ENCODE measurements around the gene DLG2.
"Not testable (repeated sequence)": the region's sequence is repeated elsewhere in the genome, so short reads cannot be mapped to it uniquely, and the experiment has no call there.

DLG2 gene

DNA sequence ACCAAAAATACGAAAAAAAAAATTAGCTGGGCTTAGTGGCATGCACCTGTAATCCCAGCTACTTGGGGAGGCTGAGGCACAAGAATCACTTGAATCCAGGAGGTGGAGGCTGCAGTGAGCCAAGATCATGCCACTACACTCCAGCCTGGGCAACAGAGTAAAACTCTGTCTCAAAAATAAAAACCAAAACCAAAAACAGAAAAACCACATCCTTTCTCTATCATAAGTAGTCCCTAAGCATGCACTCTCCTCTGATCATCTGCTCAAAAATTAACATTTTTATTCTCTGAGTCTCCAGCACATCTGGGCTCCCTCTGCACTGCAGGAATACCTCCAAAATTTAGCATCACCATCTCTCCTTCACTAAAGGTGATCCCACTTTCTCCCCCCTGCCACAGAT, 516.9 kb downstream of the DLG2 start:
- not testable (repeated sequence) for DNase-seq (ENCODE audit: low read depth)

DNA sequence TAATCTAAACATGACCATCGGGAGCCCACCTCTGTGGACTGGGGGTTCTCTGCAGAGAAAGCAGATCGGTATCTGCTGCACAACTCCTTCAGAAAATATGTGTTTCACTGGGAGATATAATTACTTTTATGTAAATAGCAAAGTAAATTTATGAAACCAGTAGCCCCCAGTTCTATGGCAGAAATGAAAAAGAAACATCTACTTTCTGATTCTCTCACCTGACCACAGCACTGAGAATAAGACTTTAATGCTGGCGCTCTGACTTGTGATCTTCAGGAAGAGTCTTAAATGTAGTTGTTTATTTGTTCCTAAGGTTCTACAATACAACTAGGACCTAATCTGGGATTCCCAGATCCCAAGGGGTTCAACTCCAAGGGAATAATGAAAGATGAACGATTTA, 518.0 kb downstream of the DLG2 start:
- no peak for DNase-seq (ENCODE audit: low read depth)

DNA sequence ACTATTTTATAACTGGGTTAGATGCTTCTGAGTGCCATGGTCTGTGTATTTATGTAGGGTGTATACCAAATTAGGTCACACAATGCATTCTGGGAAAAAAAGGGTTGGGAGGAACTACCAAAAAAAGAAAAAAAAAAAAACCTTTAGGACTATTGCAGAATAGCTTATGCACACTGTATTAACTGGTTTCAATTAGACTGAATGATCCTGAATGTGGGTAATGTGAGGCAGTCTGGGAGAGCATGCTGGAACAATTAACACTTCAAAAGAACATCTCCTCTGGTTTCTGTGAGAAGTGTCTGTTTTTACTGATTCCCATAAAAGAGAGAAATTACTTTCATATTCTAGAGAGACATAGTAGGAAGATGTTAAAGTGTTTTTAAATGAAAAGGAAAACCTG, 521.3 kb downstream of the DLG2 start:
- DNase-seq (ENCODE audit: low read depth), result no peak

DNA sequence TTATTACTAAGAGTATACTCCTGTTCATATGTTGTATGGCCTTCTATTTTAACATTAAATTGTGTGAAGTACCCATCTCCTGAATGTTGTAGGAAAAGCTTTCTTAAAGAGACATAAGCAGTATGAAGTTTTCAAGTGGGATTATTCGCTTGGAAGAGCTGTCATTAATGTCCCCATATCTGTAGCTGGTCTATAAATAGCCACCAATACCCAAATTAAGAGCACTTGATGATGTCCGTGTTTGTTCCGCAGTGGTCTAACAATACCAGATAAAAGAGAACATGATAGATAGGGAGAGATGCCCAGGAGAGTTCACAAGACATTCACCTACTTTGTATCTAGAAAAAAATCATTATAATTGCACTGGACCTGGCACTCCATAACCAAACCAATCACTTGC, 527.6 kb downstream of the DLG2 start:
- no peak for DNase-seq (ENCODE audit: low read depth)

DNA sequence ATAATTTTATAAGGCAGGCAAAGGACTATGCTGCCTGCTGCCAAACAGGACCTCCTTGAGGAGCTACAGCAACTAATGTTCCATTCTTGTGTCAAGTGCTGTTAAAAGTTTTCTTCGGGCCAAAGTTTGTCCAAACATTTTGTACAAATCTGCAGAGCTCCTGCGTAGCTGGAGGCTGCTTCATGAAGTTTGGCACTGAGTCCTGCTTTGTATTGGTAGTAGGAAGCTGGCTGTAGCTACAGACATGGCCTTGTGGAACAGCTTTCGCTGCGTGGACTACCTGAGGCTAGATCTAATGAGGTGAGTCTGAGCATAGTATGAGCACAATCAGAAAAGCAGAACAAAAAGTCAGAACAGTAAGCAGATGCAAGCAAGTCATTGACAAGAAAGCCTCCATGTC, 528.1 kb downstream of the DLG2 start:
- no peak for DNase-seq (ENCODE audit: low read depth)

DNA sequence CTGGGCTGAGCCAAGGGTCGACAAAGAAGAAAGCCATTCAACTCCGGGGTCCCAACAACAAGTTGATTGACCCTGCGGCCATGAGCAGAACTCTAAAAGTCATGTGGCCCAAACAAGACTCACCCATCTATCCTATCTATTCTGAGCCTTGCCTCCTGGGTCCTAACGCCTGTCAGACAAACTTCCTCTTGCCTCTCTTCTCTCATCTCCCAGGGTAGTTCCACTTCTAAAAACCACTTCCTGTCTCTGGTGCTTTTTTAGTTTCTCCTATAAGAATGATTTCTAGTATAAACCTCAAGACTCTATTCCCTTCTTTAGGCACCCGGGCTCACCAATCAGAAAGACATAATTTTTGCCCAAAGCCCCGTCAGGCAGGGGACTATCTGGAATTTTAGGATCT, 530.2 kb downstream of the DLG2 start:
- DNase-seq (ENCODE audit: low read depth), result no peak

DNA sequence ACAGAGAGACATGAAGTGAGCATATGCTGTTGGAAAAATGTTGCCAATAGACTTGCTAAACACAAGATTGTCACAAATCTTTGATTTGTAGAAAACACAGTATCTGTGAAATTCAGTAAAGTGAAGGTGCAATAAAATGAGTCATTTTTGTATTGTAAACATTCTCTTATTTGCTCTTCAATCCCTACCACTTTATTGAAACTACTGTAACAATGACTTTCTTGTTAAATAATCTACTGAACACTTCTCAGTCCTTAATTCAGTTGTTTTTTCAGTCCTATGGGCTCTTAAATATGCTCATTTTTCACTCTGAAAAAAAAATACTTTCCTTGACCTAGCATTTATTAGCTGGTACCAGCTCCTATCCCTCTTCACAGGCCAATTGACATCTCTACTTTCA, 531.9 kb downstream of the DLG2 start:
- no peak for DNase-seq (ENCODE audit: low read depth)

DNA sequence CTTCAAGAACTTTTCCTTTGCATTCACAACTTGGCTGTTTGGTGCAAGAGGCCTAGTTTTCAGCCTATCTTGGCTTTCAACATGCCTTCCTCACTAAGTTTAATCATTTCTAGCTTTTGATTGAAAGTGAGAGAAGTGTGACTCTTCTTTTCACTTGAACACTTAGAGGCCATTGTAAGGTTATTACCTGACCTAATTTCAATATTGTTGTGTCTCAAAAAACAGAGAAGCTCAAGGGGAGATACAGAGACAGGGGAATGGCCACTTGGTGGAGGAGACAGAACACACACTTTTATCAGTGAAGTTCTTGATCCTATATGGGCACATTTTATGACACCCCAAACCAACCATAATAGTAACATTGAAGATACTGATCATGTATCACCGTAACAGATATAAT, 532.3 kb downstream of the DLG2 start:
- DNase-seq (ENCODE audit: low read depth), result no peak

DNA sequence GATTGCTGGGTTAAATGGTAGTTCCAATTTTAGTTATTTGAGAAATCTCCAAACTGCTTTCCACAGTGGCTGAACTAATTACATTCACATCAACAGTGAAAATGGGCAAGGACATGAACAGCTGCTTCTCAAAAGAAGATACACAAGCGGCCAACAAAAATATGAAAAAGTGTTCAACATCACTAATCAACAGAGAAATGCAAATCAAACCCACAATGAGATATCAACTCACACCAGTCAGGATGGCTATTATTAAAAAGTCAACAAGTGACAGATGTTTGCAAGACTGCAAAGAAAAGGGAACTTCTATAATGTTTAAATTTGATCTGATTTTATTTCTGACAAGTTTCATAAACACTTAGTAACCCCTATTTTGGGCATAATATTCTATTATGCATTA, 537.5 kb downstream of the DLG2 start:
- DNase-seq (ENCODE audit: low read depth), result no peak

DNA sequence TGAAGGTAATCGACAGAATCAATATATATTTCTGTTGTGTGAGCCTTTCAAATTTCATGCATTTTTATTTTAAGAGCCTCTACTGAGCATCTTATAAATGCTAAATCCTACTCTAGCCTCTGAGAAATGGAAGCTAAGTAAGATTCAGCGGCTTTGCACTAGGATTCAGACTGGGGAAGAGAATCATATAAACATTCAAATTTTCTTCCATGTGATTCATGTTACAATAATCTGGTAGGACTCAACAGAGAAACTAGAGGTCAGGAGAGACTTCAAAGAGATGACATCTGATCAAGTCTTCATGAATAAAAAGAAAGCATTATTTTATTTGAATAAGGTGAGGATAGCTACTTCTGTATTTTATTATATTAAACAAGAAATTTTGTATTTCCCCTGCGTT, 538.9 kb downstream of the DLG2 start:
- no peak for DNase-seq (ENCODE audit: low read depth)

DNA sequence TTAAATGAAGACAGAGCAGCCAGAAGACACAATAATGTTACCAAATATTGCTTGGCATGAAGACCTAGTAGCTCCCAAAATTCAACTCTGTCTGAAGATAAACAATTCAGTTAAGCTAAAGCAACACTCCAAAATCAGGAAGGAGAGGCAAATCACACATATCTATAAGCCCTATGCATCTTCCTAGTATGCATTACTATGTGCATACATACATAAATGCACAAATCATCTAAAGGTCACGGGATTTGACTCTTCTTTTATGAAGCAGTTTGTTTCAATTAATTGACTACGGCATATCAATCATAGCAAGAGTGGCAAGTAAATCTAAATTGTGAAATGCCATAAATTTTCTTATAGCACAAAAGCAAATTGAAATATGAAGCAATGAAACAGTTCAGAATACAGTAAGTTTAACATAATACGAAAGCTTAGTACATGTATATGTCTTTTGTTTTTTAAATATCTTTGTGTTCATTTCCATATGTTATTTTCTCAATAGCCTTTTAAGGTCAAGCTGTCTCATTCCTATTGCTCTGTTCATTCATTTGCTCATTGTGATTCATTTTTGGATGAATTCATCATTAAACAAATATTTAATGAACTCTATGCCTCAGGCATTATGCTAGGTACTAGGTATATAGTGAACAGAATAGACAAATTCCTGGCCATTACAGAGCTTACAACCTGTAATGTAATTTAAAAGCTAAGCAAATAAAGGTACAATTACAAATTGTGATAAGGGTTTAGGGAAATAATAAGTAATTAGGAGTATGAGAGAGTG, 540.5 kb downstream of the DLG2 start:
- DNase-seq (ENCODE audit: low read depth), result no peak

DNA sequence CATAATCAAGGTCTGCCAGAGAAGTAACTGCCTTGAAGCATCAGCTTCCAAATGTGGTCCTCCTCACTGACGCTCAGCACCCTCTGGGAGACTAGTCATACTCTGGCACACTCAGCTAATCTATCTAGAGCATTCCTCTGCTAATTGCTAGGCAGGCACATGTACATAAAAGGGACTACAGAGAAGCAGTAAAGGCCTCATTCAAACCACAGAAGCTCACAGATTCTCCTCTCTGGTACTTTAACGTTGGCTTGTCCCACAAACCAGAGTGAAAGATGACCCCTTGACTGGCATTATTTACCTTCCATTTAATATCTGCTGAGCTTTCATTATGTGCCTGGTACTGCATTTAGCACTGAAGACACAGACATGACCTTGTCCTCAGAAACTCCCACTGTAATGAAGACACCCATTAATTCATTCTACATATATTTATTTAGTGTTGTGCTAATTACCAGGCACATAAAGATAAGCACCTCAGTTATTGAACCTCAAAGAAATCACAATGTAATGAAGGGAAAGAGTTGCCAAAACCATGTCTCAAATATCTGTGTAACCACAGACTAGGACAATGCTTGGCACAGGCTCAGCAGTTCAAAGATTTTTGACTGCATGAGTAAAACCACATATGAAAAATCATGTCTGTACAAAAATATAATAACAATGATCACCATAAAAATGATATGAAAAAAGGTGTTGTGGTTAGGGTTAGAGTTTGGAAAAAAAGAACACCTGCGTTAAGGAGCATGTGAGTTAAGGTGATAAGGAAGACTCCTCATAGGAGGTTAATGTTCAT, 550.4 kb downstream of the DLG2 start:
- DNase-seq (ENCODE audit: low read depth), result no peak

DNA sequence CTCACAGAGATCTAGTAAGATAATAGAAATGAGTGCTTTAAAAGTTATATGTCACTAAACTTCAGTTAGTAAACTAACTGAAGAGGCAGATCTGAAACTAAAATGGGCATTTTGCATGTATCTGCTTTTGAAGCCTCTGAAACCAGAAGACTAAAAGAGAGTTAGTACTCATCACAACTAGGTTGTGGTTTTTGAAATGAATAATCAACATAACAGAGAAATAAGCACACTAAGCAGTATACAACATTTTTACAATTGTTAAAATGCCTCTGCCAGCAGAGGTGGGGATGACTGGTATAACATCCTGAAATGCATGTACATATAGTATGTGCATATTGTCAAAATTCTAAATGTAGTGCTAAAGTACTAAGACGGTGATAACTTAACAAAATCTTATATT, 564.5 kb downstream of the DLG2 start:
- no peak for DNase-seq (ENCODE audit: low read depth)

DNA sequence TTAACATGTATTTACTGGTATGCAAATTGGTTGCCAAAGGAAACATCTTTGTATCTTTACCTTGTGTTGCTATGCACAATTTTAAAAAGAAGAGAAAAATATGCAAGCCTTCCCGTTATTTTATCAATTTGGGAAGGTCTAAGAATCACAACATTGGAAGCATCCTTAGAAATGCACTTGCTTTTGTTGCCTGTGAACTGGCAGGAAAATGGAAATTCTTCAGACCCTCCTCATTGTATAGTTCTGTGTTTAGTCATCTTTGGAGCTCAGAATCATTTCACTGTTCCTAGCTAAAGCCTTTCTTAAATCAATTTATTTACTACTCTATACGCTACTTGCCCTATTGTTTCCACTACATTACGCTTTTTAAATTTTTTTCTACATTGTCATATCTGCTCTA, 574.5 kb downstream of the DLG2 start:
- DNase-seq (ENCODE audit: low read depth), result no peak

DNA sequence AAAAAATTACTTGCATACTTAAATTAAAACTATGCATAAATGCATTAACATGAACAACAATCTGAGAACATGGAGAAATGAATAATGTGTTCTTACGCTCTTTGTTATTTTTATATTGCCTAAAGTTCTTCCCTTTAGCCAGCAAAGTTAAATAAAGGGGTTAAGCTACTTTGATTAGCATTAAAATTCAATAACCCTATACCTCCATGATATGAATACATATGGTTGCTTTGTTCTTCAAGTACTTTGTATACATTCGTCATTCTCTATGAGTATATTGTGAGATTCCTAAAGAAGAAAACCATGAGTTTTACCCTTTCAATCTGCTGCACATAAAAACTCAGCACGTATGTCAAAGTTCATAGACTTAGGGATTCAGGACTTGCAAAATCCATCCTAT, 578.3 kb downstream of the DLG2 start:
- DNase-seq (ENCODE audit: low read depth), result no peak

DNA sequence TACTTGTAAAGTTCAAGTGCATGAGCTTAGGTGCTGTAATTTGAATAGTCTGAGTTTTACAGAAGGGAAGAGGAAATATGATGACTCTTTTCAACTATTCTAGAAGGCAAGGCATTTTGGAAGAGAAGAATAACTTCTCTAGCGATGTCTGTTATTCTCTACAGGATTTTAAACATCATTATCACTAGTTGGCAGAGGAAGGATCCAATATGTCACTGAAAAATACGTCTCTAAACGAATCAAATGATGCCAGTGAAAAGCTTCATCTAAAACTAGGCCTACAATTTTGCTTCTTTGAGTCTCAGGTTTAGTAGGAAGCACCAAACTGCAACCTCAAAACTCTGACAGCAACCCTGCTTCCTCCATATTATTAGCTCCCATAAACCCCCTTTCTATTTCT, 581.4 kb downstream of the DLG2 start:
- DNase-seq (ENCODE audit: low read depth), result no peak

DNA sequence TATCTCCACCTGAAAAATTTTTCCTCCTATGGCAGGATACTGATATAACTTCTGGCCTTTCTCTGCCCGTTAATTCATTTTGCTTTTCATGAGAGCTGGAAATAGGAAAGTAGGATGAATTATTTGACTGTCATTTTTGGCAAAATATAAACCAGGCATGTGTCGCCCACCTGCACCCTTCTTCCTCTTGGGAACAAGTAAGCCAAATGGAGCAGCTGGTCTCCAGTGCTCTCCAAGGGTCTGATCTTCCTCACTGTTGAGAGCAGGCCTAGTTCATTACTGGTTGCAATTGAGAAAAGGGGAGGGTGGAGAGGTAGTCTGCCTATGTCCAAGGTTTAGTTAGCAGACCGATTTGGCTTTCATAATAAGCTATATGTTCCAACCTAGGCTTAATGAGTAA, 582.2 kb downstream of the DLG2 start:
- DNase-seq (ENCODE audit: low read depth), result no peak

DNA sequence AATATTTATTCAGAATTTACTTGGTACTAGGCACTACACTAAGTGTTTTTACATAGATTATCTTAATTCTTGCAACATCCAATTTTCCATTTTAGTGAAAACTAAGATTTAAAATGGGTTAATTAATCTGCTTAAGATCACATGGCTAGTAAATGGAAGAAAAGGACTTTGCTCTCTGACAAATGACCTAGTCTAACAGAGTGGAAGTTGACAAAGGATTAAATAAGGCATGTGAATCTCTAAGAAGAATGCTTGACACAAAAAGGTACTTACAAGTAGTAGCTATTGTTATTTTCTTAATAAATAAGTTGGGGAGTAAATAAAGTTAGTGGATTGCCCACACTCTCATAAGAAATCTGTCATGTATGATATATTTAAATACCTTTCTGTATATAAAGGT, 584.8 kb downstream of the DLG2 start:
- DNase-seq (ENCODE audit: low read depth), result no peak

DNA sequence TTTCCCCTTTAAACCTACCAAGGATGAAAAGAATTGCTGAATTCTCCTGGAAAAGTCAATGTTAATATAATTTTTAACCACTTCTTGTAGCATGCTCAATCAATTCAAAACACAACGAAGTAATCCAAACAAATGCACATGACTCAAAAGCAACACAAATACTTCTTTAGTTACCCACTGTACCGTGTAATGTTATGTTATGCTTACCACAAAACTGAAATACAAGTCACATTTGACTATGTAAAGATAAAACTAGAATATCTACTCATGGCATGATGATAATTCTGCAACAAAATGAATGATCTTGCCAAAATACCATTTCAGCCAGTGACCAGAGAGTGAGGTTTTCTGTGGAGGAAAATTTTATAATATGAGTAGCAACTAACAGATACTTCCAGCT, 587.0 kb downstream of the DLG2 start:
- DNase-seq (ENCODE audit: low read depth), result no peak

DNA sequence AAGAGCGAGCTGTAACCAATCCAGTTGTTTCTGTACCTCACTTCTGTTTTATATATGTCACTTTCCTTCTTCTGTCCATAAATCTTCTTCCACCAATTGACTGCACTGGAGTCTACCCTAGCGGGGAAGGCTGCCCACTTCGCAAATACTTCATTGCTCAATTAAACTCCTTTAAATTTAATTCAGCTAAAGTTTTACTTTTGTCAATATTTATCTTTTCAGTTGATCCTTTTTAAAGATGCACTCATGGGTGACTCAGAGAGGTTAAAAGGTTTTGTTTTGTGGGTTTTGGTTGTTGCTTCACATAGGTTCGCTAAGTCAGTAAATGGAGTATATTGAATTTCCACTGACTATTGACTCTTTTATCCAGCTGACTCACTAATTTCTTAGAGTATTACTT, 597.2 kb downstream of the DLG2 start:
- DNase-seq (ENCODE audit: low read depth), result no peak

DNA sequence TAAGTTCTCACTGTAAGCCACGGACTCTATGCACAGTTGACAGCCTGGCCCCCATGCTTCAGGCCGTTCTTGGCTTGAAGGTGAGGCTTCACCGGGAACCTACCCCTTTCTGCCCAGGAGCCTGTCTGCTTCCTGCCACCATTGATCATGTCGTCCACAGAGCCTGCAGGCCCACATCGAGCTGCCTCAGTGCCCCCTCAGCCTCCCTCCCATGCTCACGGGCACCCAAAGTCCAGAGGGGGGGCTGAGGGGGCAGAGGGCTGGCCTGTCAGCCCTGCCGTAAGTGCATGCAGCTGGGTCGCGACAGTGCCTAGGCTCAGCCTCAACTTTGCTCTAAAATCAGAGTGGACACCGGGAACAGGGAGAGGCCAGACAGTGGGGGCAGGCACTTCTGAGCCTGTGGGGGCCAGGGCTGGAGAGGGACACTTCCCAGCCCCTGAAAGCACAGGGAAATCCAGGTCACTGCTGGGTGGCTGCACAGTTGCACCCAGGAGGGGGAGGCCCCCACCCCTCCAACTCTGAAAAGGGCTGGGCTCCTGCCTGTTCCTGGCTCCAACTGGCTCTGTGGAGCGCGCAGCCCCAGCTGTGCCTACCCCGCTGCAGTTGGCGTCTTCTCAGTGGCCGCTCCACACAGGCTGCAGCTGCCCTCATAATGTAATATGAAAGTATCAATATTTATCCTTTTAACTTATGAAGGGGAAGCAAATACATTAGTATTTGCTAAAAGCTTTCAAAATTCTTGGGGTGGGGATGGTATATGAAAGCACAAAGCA, 598.6 kb downstream of the DLG2 start:
- DNase-seq (ENCODE audit: low read depth), result no peak

DNA sequence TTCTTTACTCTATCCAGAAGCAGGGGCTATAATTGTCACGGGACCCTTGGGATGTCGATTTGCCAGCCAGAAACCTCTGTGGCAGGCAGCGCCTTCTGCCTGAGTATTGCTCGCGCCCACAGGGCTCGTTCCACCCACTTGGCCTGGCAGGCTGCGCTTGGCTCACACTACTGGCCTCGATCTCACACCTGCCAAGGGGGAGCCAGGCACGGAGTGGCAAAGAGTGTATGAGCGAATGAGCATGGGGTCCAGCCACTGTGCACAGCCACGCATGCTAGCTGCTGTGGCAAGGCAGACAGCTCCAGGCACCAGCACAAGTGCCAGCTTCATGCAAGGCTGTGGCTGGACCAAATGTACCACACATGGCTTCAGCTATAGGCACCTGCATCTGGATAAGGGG, 599.8 kb downstream of the DLG2 start:
- no peak for DNase-seq (ENCODE audit: low read depth)

DNA sequence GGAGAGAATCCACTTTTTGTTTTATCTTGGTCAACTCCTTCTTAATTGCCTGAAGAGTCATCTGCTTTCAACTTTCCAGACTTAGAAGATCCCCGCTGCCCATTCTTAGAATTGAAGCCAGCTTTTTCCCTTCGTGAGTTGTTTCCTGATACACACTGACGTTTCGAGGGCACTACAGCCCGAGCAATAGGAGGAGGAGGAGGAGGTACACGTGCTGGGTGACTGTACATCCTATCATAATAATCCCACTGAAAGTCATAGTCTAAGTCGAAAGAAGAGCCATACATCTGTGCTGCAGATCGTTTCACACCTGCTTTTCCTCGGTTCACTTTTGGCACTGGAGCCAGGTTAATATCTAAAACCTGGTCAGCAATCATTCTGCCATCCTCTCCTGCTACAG, 606.1 kb downstream of the DLG2 start:
- no peak for DNase-seq (ENCODE audit: low read depth)

Measured in activated T-helper 1 cell treated with Interleukin-2 at 50 U/mL for 16 hours (primary cell).